Islet precursor cell (in vitro differentiated cells): ENCODE data around the gene TBC1D32.
"Not testable (repeated sequence)": the region's sequence is repeated elsewhere in the genome, so short reads cannot be mapped to it uniquely, and the experiment has no call there.

Source experiments
- DNase-seq: peaks from one replicate; pipeline ENCODE4 v3.0.0-alpha.2; 2018

Gene TBC1D32

GRCh38 chr6:121334299-121335086 is at the start of gene TBC1D32:
TBC1D32 (minus strand) TSS chr6:121334480; CDS start chr6:121334430, 50 bp downstream.
- peak; percentile 95 for DNase-seq

GRCh38 chr6:121383478-121383877 is 49.2 kb upstream of the TBC1D32 start:
- DNase-seq: no peak

DNA sequence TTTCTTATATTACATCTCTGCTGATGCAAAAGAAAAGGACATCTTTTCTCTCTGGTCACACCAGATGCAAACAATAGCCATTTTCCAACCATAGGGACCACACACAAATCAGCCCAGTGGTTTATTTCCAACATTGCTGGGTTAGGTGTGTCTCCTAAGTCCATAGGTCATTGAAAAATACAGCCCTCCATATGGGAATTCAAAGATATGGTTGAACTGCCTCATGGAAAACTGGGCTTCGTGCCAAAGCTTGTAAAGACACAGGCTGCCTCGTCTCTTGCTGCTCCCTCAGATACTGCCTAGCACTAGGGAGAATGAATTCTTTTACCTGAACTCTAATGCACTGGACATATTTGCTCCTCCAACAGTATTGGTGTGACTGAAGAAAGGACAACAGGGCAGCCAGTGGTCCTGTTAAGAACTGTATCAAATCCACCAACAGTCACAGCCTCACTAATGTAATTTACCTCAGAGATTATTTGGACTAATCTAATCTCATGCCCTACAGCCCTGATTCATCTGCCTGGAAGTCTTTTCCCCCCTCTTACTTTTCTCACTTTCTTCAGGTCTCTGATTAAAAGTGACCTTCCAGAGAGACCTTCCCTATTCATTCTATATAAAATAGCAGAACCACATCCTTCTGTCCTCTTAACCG is 48.3 kb upstream of the TBC1D32 start:
- DNase-seq: no peak

DNA sequence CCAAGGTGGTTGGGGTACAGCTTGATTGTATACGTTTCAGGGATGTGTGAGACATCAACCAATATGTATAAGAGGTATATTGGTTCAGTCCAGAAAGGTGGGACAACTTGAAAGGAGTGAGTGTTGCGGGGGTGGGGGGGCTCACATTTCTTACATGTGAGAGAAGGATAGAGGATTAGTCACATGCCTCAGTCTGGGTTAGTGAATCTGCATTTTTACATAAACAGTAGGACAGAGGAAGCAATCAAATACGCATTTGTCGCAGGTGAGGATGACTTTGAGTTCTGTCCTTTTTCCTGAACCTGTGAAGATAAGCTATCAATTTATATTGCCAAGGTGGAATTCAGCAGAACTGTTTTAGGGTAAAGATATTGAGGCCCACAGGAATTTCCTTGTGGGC is 42.1 kb upstream of the TBC1D32 start:
- DNase-seq: no peak

GRCh38 chr6:121374219-121374618 is 39.9 kb upstream of the TBC1D32 start:
- DNase-seq: not testable (repeated sequence)

- DNase-seq: no peak
These were observed 31.5 kb upstream of the TBC1D32 start for GRCh38 chr6:121365536-121366521.

DNA sequence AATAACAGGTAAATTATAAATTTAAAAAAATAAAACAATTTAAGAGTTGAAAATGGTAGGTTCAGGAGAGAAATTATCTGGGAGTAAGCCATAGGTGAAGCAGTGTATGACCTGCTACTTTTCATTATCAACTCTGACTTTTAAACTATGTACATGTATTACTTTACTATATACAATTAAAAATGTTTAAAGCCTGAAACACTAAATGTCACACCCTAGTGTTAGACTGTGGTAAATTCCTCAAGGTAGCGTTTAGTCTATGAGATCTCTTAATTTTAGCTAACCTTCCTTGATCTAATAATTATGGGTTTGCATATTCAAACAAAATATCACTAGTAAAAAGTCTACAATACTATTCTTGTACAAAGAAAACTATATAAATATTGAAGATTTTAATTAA is 22.3 kb upstream of the TBC1D32 start:
- no peak for DNase-seq

DNA sequence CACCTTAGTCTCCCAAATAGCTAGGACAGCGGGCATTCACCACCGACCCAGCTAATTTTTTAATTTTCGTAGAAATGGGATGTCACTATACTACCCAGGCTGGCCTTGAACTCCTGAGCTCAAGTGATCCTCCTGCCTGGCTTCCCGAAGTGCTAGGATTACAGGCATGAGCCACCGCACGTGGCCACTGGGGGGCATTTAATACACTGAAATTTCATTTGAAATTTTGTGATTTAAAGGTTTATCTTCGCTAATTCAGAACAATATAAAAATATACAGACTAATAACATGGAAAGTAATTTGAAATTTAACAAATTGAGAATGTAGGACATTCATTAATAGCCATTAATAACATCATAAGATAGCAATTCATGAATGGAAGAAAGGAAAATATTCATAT is 20.5 kb upstream of the TBC1D32 start:
- no peak for DNase-seq

DNA sequence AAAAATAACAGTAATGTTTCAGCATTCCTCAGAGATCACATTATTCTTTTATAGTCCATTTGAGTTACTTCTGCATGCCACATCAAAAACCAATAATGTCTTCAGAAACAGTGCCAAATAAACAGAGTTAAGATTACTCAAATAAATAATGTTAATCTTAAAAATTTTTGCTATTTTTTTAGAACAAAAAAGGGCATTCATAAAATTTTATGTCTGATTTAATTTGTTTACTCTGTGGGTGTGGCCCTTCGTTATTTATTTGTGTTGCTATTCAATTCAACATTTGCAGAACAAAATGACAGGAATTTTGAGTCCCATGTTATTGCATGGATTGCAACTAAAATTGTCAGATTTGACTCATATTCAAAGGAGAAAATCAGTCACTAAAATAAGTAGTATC is 18.7 kb upstream of the TBC1D32 start:
- DNase-seq: no peak

GRCh38 chr6:121351916-121352315 is 17.6 kb upstream of the TBC1D32 start:
- DNase-seq: no peak

DNA sequence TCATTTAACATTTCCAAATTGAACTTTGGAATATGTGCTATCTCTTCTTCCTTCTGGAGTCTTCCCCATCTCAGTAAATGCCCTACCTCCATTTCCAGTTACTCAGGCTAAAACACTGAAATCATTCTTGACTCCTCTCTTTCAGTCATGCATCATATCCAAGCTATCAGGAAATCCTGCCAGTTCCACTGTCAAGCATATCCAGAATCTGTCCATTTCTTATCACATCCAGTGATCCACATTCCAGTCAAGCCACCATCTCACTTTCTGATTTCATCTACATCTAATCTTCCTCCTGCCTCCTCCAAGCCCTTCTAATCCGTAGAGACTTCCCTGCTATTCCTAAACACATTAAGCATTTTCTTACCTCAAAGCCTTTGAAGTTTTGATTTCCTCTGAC is 15.3 kb upstream of the TBC1D32 start:
- DNase-seq: no peak

DNA sequence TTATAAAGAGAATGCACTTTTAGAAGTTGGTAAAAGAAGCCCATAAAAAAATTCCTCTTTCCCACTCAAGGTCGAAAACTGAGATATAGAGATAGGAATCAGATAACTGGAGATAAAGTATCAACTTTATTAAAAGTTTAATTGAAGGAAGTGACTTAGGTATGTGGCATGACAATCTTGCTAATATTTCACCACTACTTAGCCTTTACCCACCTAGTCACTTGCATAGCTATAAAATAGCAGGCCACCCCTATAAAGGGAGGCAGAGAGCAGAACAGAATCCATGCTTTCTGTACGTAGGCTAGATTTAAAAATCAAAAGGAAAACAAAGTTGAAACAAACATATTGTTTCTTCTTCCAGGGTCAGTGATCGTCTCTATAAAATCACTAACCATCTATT is 13.2 kb upstream of the TBC1D32 start:
- DNase-seq: no peak

DNA sequence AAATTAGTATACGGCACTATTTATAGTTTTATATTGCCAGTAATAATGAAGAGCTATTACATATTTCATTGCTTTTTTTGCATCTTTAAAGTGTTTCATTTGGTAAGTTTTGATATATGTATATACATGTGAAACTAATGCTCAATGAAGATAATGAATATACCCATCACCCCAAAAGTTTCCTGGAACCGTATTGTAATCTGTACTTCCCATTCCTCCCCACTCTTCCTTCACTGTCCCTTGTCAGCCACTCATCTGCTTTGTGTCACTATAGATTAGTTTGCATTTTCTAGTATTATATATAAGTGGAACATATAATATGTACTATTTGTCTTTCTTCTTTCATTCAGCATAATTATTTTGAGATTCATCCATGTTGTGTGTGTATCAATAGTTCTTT is 10.3 kb upstream of the TBC1D32 start:
- DNase-seq: no peak

DNA sequence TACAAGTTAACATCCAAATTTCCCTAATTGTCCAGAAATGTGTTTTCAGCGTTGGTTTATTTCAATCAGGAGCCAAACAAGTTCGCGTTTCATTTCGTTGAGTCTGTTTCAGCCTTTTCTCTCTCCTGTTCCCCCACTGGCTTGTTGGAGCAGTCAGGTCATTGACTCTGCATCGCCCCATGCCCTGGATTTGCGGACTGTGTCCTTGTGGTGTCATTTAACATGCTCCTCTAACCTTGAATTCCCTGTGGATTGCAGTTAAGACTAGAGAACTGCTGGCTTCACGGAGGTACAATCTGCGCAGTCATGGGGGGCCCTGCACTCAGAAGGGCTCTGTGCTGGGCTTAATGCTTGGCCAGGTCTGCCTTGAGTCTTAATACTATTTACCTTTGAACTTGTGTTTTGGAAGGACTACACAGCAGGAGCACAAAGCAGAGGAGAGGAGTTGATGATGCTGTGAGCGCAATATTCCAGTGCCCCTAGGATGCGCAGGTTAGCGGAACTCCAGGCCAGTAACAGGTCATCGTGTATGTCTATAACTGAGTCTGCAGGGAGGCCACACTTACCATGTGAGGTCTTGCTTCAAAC is 5.5 kb upstream of the TBC1D32 start:
- no peak for DNase-seq

GRCh38 chr6:121338956-121339355 is 4.7 kb upstream of the TBC1D32 start:
- DNase-seq: no peak

GRCh38 chr6:121338366-121338765 is 4.1 kb upstream of the TBC1D32 start:
- no peak for DNase-seq

GRCh38 chr6:121335087-121336008 is 1.1 kb upstream of the TBC1D32 start:
- no peak for DNase-seq

- not testable (repeated sequence) for DNase-seq
These were observed 586 bp downstream of the TBC1D32 start for GRCh38 chr6:121333694-121334093.

DNA sequence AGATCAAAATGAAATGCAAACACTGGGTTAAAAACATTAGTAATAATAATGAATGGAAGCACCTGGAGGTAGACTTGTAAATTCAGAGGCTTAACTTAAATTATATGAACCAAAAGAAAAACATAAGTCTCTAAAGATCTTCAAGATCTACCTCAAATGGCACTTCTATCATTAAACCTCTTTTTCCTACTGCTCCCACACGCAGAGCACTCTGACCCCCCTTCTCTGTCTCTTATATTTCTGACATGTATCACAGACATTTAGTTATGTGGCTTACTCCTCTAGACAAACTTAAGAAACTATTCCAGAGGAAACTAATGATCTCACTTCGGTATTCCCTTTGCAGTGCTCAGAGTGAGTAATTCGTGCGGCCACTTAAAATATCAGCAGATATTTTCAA is 1.1 kb downstream of the TBC1D32 start:
- no peak for DNase-seq

GRCh38 chr6:121330516-121330915 is 3.8 kb downstream of the TBC1D32 start:
- DNase-seq: no peak

- DNase-seq: no peak
These were observed 13.0 kb downstream of the TBC1D32 start for GRCh38 chr6:121321282-121321681.

- DNase-seq: no peak
These were observed 14.7 kb downstream of the TBC1D32 start for GRCh38 chr6:121319603-121320002.
